Chondrocyte (in vitro differentiated cells): ENCODE results near the gene RGS17. TPM values are rescaled to one million over a fixed set of nuclear protein-coding genes. Genes with fewer than 3 reads are reported as not detected.

Source experiments
- DNase-seq: peaks from one replicate; pipeline ENCODE4 v3.0.0; 2021; ENCODE audit warnings: mixed read lengths, low spot score
- H3K27ac Mint-ChIP-seq: one replicate; pipeline ENCODE4 v1.8.0; 2021; ENCODE audit warnings: mild to moderate bottlenecking, moderate library complexity, mixed read lengths; ENCODE audit not compliant: unreplicated experiment
- H3K27me3 Mint-ChIP-seq: 2 replicates; pipeline ENCODE4 v1.8.0; 2021; ENCODE audit warnings: low read depth, mixed read lengths
- H3K36me3 Mint-ChIP-seq: 2 replicates; pipeline ENCODE4 v1.8.0; 2021; ENCODE audit warnings: low read depth, mixed read lengths
- H3K4me1 Mint-ChIP-seq: 2 replicates; pipeline ENCODE4 v1.8.0; 2021; ENCODE audit warnings: low read depth, mild to moderate bottlenecking, mixed read lengths
- H3K4me3 Mint-ChIP-seq: one replicate; pipeline ENCODE4 v1.8.0; 2021; ENCODE audit warnings: mild to moderate bottlenecking, moderate library complexity, mixed read lengths; ENCODE audit not compliant: unreplicated experiment
- H3K9me3 Mint-ChIP-seq: 2 replicates; pipeline ENCODE4 v1.8.0; 2021; ENCODE audit warnings: low read depth, mixed read lengths
- CTCF ChIP-seq: fragments of 200-600 bp; sonication (generic); IDR thresholded peaks from 2 replicates; pipeline ENCODE4 v1.5.0; 2021; ENCODE audit warnings: antibody characterized with exemption, mild to moderate bottlenecking, moderate library complexity
- total RNA-seq: library from RNA; stranded (reverse); gene quantifications from 3 replicates; pipeline ENCODE4 v1.2.1, GENCODE V29; 2021

RGS17 gene
- total RNA-seq, 1 donor from 2014 or later, result 1.5 TPM

GRCh38 chr6:152981219-152981618 lies 149.9 kb downstream of the RGS17 start:
- Mint-ChIP-seq H3K27me3 (no peaks in the 10 kb centered on the region), H3K4me3 (peak overlapping the region; percentile 39), H3K9me3 (no peaks in the 10 kb centered on the region), H3K36me3 (no peaks in the 10 kb centered on the region), H3K4me1 (peaks cover 58% of the 10 kb centered on the region), H3K27ac (no peak overlapping the region)
- TF ChIP-seq CTCF, result no peak
- no peak for DNase-seq

- Mint-ChIP-seq H3K4me3 (peak overlapping the region; percentile 39), H3K4me1 (peaks cover 58% of the 10 kb centered on the region), H3K36me3 (no peaks in the 10 kb centered on the region), H3K9me3 (no peaks in the 10 kb centered on the region), H3K27me3 (no peaks in the 10 kb centered on the region), H3K27ac (no peak overlapping the region)
- no peak for TF ChIP-seq CTCF
- DNase-seq, result no peak
Observed at GRCh38 chr6:152980656-152981055, 150.4 kb downstream of the RGS17 start.

GRCh38 chr6:152979116-152979515 lies 152.0 kb downstream of the RGS17 start:
- DNase-seq, result no peak
- H3K27ac Mint-ChIP-seq, result no peak overlapping the region
- H3K4me3 Mint-ChIP-seq, result no peak overlapping the region
- H3K9me3 Mint-ChIP-seq, result no peaks in the 10 kb centered on the region
- no peak for TF ChIP-seq CTCF
- H3K4me1 Mint-ChIP-seq, result peaks cover 46% of the 10 kb centered on the region
- peaks cover 4% of the 10 kb centered on the region for H3K36me3 Mint-ChIP-seq
- H3K27me3 Mint-ChIP-seq, result no peaks in the 10 kb centered on the region

- peaks cover 44% of the 10 kb centered on the region for H3K4me1 Mint-ChIP-seq
- TF ChIP-seq CTCF, result no peak
- H3K9me3 Mint-ChIP-seq, result no peaks in the 10 kb centered on the region
- H3K36me3 Mint-ChIP-seq, result peaks cover 7% of the 10 kb centered on the region
- H3K27ac Mint-ChIP-seq, result no peak overlapping the region
- no peaks in the 10 kb centered on the region for H3K27me3 Mint-ChIP-seq
- H3K4me3 Mint-ChIP-seq, result no peak overlapping the region
- no peak for DNase-seq
Observed at GRCh38 chr6:152978058-152978457, 153.0 kb downstream of the RGS17 start.

GRCh38 chr6:152977556-152977955 lies 153.5 kb downstream of the RGS17 start:
- Mint-ChIP-seq H3K4me3 (no peak overlapping the region), H3K27ac (no peak overlapping the region), H3K36me3 (peaks cover 7% of the 10 kb centered on the region), H3K4me1 (peaks cover 44% of the 10 kb centered on the region), H3K27me3 (no peaks in the 10 kb centered on the region), H3K9me3 (no peaks in the 10 kb centered on the region)
- no peak for DNase-seq
- no peak for TF ChIP-seq CTCF
